Mucosa of gallbladder (tissue), 1 donor: Measurements from ENCODE around the gene KRTAP10-8. TPM values are rescaled to one million over a fixed set of nuclear protein-coding genes. Genes with fewer than 3 reads are reported as not detected.
"Not testable (repeated sequence)": the region's sequence is repeated elsewhere in the genome, so short reads cannot be mapped to it uniquely, and the experiment has no call there.

ENCODE experiments used
- DNase-seq: peaks from one replicate; pipeline ENCODE4 v3.0.0-alpha.2; 2020; ENCODE audit warnings: low spot score
- total RNA-seq: library from RNA; stranded (reverse); gene quantifications from one replicate; pipeline ENCODE4 v1.2.1, GENCODE V29; 2021
- donor health status: DM: no; HTN: no; CAD: no.

The KRTAP10-8 gene
- total RNA-seq, 1 donor from 2014 or later: not detected

DNA sequence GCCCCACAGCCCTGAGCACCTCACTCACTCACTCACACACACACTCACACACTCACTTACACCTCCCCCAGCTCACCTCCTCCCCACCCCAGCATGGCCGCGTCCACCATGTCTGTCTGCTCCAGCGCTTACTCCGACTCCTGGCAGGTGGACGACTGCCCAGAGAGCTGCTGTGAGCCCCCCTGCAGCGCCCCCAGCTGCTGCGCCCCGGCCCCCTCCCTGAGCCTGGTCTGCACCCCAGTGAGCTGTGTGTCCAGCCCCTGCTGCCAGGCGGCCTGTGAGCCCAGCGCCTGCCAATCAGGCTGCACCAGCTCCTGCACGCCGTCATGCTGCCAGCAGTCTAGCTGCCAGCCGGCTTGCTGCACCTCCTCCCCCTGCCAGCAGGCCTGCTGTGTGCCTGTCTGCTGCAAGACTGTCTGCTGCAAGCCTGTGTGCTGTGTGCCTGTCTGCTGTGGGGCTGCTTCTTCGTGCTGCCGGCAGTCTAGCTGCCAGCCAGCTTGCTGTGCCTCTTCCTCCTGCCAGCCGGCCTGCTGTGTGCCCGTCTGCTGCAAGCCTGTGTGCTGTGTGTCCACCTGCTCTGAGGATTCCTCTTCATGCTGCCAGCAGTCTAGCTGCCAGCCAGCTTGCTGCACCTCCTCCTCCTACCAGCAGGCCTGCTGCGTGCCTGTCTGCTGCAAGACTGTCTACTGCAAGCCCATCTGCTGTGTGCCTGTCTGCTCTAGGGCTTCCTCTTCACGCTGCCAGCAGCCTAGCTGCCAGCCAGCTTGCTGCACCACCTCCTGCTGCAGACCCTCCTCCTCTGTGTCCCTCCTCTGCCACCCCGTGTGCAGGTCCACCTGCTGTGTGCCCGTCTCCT, 34.7 kb downstream of the KRTAP10-8 start, which contains the start of gene KRTAP10-11:
Gene KRTAP10-11 (plus strand): TSS at position 49 of the 856 bp plus-strand sequence. CDS start 45 bp downstream, at position 94.
- not testable (repeated sequence) for DNase-seq

DNA sequence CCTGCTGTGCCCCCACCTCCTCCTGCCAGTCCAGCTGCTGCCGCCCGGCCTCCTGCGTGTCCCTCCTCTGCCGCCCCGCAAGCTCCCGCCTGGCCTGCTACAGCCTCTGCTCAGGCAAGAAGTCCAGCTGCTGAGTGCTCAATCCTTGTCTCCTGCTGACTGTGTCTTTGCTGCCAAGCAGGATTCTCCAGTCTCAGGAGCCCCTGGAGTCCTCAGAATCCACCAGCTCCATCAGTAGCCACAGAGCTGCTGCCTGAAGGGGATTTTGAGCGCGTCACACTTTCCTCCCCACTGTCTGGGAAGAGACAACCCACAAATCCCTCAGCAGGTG, 35.3 kb downstream of the KRTAP10-8 start:
- DNase-seq: no peak

- DNase-seq: no peak
Measured at GRCh38 chr21:44648557-44649311, 36.9 kb downstream of the KRTAP10-8 start.

- no peak for DNase-seq
Measured at GRCh38 chr21:44649521-44650100, 37.7 kb downstream of the KRTAP10-8 start.

- DNase-seq: no peak
Measured at GRCh38 chr21:44650265-44650972, 38.5 kb downstream of the KRTAP10-8 start.

DNA sequence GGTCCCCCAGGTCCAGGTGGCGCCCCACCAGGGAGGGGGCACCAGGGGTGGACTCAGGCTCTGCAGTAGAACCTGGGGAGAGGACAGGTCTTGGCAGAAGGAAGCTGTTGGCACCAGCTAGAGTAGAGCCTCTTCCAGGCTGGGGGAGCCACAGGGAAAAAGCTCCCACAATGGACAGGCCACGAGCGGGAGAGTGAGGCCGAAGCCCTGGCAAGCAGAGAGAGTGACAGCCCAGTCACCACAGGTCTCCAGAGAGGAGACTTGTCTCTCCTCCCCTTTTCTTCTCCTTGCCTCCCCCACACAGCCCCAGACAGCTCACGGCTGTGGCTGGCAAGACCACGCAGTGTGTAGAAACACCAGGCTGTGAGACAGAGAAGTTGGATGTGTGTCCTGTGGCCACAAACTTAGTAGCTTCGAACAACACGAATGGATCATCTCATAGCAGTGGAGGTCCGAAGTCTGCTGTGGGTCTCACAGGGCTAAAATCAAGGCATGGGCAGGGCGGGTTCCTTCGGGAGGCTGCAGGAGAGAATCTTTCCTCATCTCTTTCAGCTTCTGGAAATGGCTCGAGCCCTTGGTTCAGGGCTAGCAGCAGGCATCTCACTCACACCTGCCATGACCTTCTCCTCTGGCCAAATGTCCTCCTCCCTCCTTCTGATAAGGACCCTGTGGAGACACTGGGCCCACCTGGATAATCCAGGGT, 39.2 kb downstream of the KRTAP10-8 start:
- DNase-seq: no peak

GRCh38 chr21:44653123-44653522, 41.2 kb downstream of the KRTAP10-8 start:
- DNase-seq: no peak

GRCh38 chr21:44653656-44654575, 42.0 kb downstream of the KRTAP10-8 start:
- no peak for DNase-seq

- no peak for DNase-seq
Measured at GRCh38 chr21:44654576-44655175, 42.8 kb downstream of the KRTAP10-8 start, which contains the start of gene KRTAP12-4. Gene KRTAP12-4, minus strand, starts transcription at chr21:44654659. Its CDS starts 45 bp downstream, at chr21:44654614.

GRCh38 chr21:44656868-44657267, 45.0 kb downstream of the KRTAP10-8 start:
- no peak for DNase-seq

DNA sequence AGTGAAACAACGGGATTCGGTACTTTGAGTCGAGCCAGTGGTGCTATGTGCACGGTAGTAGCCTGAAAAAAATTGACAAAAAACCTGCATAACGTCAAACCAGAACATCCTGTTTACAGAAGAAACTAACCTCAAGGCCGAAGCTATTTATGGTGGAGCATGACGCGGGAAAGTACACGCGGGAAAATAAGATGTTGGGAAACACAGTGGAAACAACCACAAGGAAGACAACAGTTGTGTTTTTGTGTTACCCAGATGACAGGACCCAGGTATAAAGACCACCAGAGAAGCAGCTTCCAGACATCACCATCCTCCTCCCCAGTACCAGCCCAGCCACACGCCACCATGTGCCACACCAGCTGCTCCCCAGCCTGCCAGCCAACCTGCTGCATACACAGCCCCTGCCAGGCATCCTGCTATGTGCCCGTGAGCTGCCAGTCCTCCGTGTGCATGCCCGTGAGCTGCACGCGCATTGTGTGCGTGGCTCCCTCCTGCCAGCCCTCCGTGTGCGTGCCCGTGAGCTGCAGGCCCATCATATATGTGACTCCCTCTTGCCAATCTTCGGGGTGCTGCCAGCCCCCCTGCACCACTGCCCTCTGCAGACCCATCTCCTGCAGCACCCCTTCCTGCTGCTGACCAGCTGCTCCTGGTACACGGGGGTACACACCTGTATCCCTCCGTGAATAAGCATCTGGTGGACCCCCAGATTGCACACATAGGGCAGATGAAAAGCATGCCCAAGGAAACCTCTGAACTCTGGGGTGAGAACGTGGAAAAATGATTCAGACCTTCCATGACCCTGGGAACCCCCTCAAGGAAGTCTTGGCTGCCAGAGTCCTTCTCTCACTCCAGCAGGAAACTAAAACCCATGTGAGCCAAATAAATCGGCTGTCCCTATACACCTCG, 46.0 kb downstream of the KRTAP10-8 start, which contains the start of gene KRTAP12-3:
Gene KRTAP12-3 (plus strand): TSS at position 298 of the 906 bp plus-strand sequence. CDS start 48 bp downstream, at position 346.
- DNase-seq: no peak

- no peak for DNase-seq
Measured at GRCh38 chr21:44658541-44658910, 46.6 kb downstream of the KRTAP10-8 start.

DNA sequence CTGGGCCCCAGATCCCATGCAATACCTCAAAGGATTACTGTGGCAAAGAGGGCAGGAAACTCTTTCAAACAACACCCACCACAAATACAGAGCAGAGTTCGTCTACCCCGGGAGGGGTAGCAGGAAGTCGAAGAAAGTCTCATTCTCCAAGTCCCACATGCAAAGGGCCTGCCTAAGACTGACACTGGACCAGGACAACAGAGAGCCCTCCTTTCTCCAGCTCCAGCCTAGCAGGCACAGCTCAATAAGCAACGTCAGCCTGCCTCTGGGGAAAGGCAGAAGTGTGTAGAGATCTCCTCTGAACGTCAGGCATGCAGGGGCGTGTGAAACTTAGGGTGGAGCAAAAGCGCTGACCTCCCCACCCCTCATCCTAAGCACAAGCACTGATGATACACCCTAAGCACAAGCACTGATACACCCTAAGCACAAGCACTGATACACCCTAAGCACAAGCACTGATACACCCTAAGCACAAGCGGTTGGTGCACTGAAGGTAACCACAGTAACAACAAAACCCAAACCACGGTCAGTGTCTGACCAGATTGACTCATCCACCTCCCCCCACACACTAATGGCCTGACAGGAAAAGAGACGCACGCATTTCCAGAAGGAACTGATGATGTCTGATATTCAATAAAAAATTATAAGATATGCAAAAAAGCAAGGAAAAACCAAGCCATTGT, 47.2 kb downstream of the KRTAP10-8 start:
- no peak for DNase-seq

DNA sequence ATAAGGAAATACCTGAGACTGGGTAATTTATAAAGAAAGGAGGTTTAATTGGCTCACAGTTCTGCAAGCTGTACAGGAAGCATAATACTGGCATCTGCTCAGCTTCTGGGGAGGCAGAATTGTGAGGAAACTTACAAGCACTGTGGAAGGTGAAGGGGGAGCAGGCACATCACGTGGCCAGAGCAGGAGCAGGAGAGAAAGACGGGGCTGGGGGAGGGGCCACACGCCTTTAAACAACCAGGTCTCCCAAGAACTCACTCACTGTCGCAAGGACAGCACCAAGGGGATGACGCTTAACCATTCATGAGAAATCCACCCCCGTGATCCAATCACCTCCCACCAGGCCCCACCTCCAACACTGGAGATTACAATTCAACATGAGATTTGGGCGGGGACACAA, 49.7 kb downstream of the KRTAP10-8 start:
- DNase-seq: not testable (repeated sequence)
